Naive B cell (primary cell): Measurements from ENCODE around the gene CLSTN3. TPM values are rescaled to one million over a fixed set of nuclear protein-coding genes. Genes with fewer than 3 reads are reported as not detected.

Source experiments
- ATAC-seq, 2 donors: fragments of 150-1000 bp; cut with Tn5 transposase; 2 replicates each; pipeline ENCODE4 v1.10.0; 2021; ENCODE audit warnings: low read depth in 2 of 2, mild to moderate bottlenecking in 2 of 2, moderate library complexity in 2 of 2
- DNase-seq: peaks from one replicate; pipeline ENCODE4 v3.0.0; 2022
- H3K27ac Mint-ChIP-seq, 6 donors: one replicate each; pipeline ENCODE4 v1.8.0; 2020 to 2022; ENCODE audit warnings: mild to moderate bottlenecking in 6 of 6, mixed read lengths in 6 of 6, moderate library complexity in 5 of 6, inconsistent platforms in 2 of 6
- H3K27me3 Mint-ChIP-seq, 3 donors: one replicate each; pipeline ENCODE4 v1.8.0; 2021 to 2022; ENCODE audit warnings: mixed read lengths in 3 of 3, mild to moderate bottlenecking in 1 of 3
- H3K36me3 Mint-ChIP-seq, 2 donors: one replicate each; pipeline ENCODE4 v1.8.0; 2020 to 2022; ENCODE audit warnings: mixed read lengths in 2 of 2, inconsistent platforms in 1 of 2, mild to moderate bottlenecking in 1 of 2
- H3K4me1 Mint-ChIP-seq, 3 donors: one replicate each; pipeline ENCODE4 v1.8.0; 2020 to 2022; ENCODE audit warnings: mixed read lengths in 3 of 3, inconsistent platforms in 1 of 3, mild to moderate bottlenecking in 1 of 3, moderate library complexity in 1 of 3
- H3K4me3 Mint-ChIP-seq, 8 donors: one replicate each; pipeline ENCODE4 v1.8.0; 2020 to 2022; ENCODE audit warnings: mild to moderate bottlenecking in 8 of 8, mixed read lengths in 8 of 8, moderate library complexity in 8 of 8, inconsistent platforms in 2 of 8
- H3K9me3 Mint-ChIP-seq, 7 donors: one replicate each; pipeline ENCODE4 v1.8.0; 2020 to 2022; ENCODE audit warnings: mixed read lengths in 7 of 7, mild to moderate bottlenecking in 5 of 7, inconsistent platforms in 2 of 7, moderate library complexity in 1 of 7
- polyA plus RNA-seq, 6 donors: library from polyadenylated mRNA; unstranded; fragments of 300-500 nt; fragmentation: Illumina TruSeq; gene quantifications; one replicate each; pipeline ENCODE4 v1.2.3, GENCODE V29; 2021; ENCODE audit warnings: low read depth in 6 of 6

CLSTN3 gene
- polyA plus RNA-seq, 6 donors from 2014 or later = 1.7 to 3.4 (median 2.9) TPM; not detected in 1

GRCh38 chr12:7122811-7123769 lies 7.1 kb upstream of the CLSTN3 start:
- DNase-seq = no peak
- H3K4me3 Mint-ChIP-seq = no peak overlapping the region
- ATAC-seq = no peak
- H3K9me3 Mint-ChIP-seq = no peaks in the 10 kb centered on the region
- H3K27ac Mint-ChIP-seq = no peak overlapping the region
- H3K36me3 Mint-ChIP-seq = no peaks in the 10 kb centered on the region
- no peaks in the 10 kb centered on the region for H3K27me3 Mint-ChIP-seq
- H3K4me1 Mint-ChIP-seq = peaks cover 0 to 11% (median 0%) of the 10 kb centered on the region in 3 donors

GRCh38 chr12:7123806-7124522 lies 6.2 kb upstream of the CLSTN3 start:
- ATAC-seq (no peak), DNase-seq (no peak)
- Mint-ChIP-seq H3K4me1 (peaks cover 3 to 10% (median 6%) of the 10 kb centered on the region in 3 donors), H3K36me3 (no peaks in the 10 kb centered on the region), H3K9me3 (no peaks in the 10 kb centered on the region), H3K4me3 (peak overlapping the region in 1 of 8 donors; percentile 72), H3K27ac (no peak overlapping the region), H3K27me3 (no peaks in the 10 kb centered on the region)

GRCh38 chr12:7125632-7126227 lies 4.4 kb upstream of the CLSTN3 start:
- H3K27me3 Mint-ChIP-seq = no peaks in the 10 kb centered on the region
- peak overlapping the region in 2 of 8 donors; percentile 14 to 34 for H3K4me3 Mint-ChIP-seq
- H3K36me3 Mint-ChIP-seq = no peaks in the 10 kb centered on the region
- DNase-seq (no peak), ATAC-seq (no peak)
- H3K27ac Mint-ChIP-seq = no peak overlapping the region
- H3K4me1 Mint-ChIP-seq = peaks cover 12 to 15% (median 14%) of the 10 kb centered on the region in 3 donors
- no peaks in the 10 kb centered on the region for H3K9me3 Mint-ChIP-seq

GRCh38 chr12:7127916-7128626 lies 2.1 kb upstream of the CLSTN3 start:
- H3K27me3 Mint-ChIP-seq = no peaks in the 10 kb centered on the region
- no peak for ATAC-seq
- DNase-seq = no peak
- peak overlapping the region; percentile 47 to 96 (median 88) for H3K4me3 Mint-ChIP-seq
- peak overlapping the region in 2 of 6 donors; percentile 69 to 92 for H3K27ac Mint-ChIP-seq
- no peaks in the 10 kb centered on the region for H3K36me3 Mint-ChIP-seq
- H3K4me1 Mint-ChIP-seq = peaks cover 30 to 31% (median 31%) of the 10 kb centered on the region in 3 donors
- H3K9me3 Mint-ChIP-seq = no peaks in the 10 kb centered on the region

- Mint-ChIP-seq H3K4me1 (peaks cover 30 to 31% (median 31%) of the 10 kb centered on the region in 3 donors), H3K27me3 (no peaks in the 10 kb centered on the region), H3K4me3 (peak within 1 kb of the TSS; percentile 88 to 97 (median 92)), H3K36me3 (no peaks in the 10 kb centered on the region), H3K9me3 (no peaks in the 10 kb centered on the region), H3K27ac (peak within 1 kb of the TSS in 5 of 6 donors; percentile 69 to 94 (median 92))
- DNase-seq (no peak), ATAC-seq (no peak)
Measured at GRCh38 chr12:7128681-7129286, 1.4 kb upstream of the CLSTN3 start, which contains the start of gene RBP5. Gene RBP5 (minus strand): TSS chr12:7128889. CDS start chr12:7128775, 114 bp downstream.

GRCh38 chr12:7129287-7129871 lies 792 bp upstream of the CLSTN3 start:
- H3K27ac Mint-ChIP-seq = peak overlapping the region in 3 of 6 donors; percentile 81 to 94 (median 92)
- no peaks in the 10 kb centered on the region for H3K9me3 Mint-ChIP-seq
- no peaks in the 10 kb centered on the region for H3K36me3 Mint-ChIP-seq
- H3K27me3 Mint-ChIP-seq = no peaks in the 10 kb centered on the region
- H3K4me1 Mint-ChIP-seq = peaks cover 30 to 31% (median 31%) of the 10 kb centered on the region in 3 donors
- ATAC-seq = peak in 1 of 2 donors; percentile 20
- DNase-seq = no peak
- peak overlapping the region; percentile 88 to 97 (median 92) for H3K4me3 Mint-ChIP-seq

- DNase-seq = peak; percentile 21
Measured at GRCh38 chr12:7130701-7131501, 730 bp downstream of the CLSTN3 start.

GRCh38 chr12:7131502-7131866 lies 1.3 kb downstream of the CLSTN3 start:
- Mint-ChIP-seq H3K36me3 (no peaks in the 10 kb centered on the region), H3K4me3 (peak overlapping the region; percentile 80 to 97 (median 90)), H3K27ac (peak overlapping the region in 4 of 6 donors; percentile 59 to 81 (median 74)), H3K4me1 (peaks cover 30 to 31% (median 31%) of the 10 kb centered on the region in 3 donors), H3K9me3 (no peaks in the 10 kb centered on the region), H3K27me3 (no peaks in the 10 kb centered on the region)
- DNase-seq = no peak
- ATAC-seq = no peak

More at GRCh38 chr12:7130701-7131501, 730 bp downstream of the CLSTN3 start:
- peak overlapping the region; percentile 88 to 97 (median 92) for H3K4me3 Mint-ChIP-seq
- peaks cover 30 to 31% (median 31%) of the 10 kb centered on the region in 3 donors for H3K4me1 Mint-ChIP-seq
- no peaks in the 10 kb centered on the region for H3K9me3 Mint-ChIP-seq
- no peaks in the 10 kb centered on the region for H3K36me3 Mint-ChIP-seq
- no peaks in the 10 kb centered on the region for H3K27me3 Mint-ChIP-seq
- ATAC-seq = peak; percentile 11 to 12
- H3K27ac Mint-ChIP-seq = peak overlapping the region in 5 of 6 donors; percentile 75 to 94 (median 84)

- Mint-ChIP-seq H3K27ac (peak overlapping the region in 1 of 6 donors; percentile 53), H3K4me1 (peaks cover 21 to 23% (median 22%) of the 10 kb centered on the region in 3 donors)
Measured at GRCh38 chr12:7134396-7135166, 4.4 kb downstream of the CLSTN3 start.

GRCh38 chr12:7136071-7136470 lies 5.9 kb downstream of the CLSTN3 start:
- no peak for ATAC-seq
- Mint-ChIP-seq H3K4me1 (peaks cover 11 to 16% (median 14%) of the 10 kb centered on the region in 3 donors), H3K36me3 (peaks cover 7 to 9% of the 10 kb centered on the region in 2 donors), H3K4me3 (no peak overlapping the region), H3K27ac (no peak overlapping the region), H3K9me3 (no peaks in the 10 kb centered on the region), H3K27me3 (no peaks in the 10 kb centered on the region)
- no peak for DNase-seq

More at GRCh38 chr12:7134396-7135166, 4.4 kb downstream of the CLSTN3 start:
- no peaks in the 10 kb centered on the region for H3K9me3 Mint-ChIP-seq
- peaks cover 4 to 7% of the 10 kb centered on the region in 2 donors for H3K36me3 Mint-ChIP-seq
- no peak for ATAC-seq
- peak overlapping the region in 1 of 8 donors; percentile 7 for H3K4me3 Mint-ChIP-seq
- no peaks in the 10 kb centered on the region for H3K27me3 Mint-ChIP-seq
- no peak for DNase-seq

GRCh38 chr12:7136676-7137075 lies 6.5 kb downstream of the CLSTN3 start:
- Mint-ChIP-seq H3K36me3 (peaks cover 7 to 15% of the 10 kb centered on the region in 2 donors), H3K27me3 (no peaks in the 10 kb centered on the region), H3K4me3 (no peak overlapping the region), H3K4me1 (peaks cover 5 to 10% (median 8%) of the 10 kb centered on the region in 3 donors), H3K27ac (peak overlapping the region in 1 of 6 donors; percentile 53), H3K9me3 (no peaks in the 10 kb centered on the region)
- ATAC-seq (no peak), DNase-seq (no peak)
